ENCODE results near the gene TAF1.
"Not testable (repeated sequence)": the region's sequence is repeated elsewhere in the genome, so short reads cannot be mapped to it uniquely, and the experiment has no call there.

TAF1 gene

GRCh38 chrX:71502080-71502479 is 135.9 kb downstream of the TAF1 start:
- H3K9me3 ChIP-seq (ENCODE audit: control insufficient read depth, insufficient read depth, low read length); H3K4me1 ChIP-seq (ENCODE audit: insufficient read depth, low read length); H3K36me3 ChIP-seq (ENCODE audit: insufficient read depth, low read length); H3K9ac ChIP-seq (ENCODE audit: low read depth, low read length): not testable (repeated sequence)

- Histone ChIP-seq H3K9ac (ENCODE audit: low read depth, low read length) (no peak overlapping the region), H3K36me3 (ENCODE audit: insufficient read depth, low read length) (no peaks in the 10 kb centered on the region; the same call in 1 of the 2 replicates), H3K4me1 (ENCODE audit: insufficient read depth, low read length) (no peaks in the 10 kb centered on the region), H3K9me3 (ENCODE audit: control insufficient read depth, insufficient read depth, low read length) (no peaks in the 10 kb centered on the region; the same call in 1 of the 2 replicates)
These were observed 138.2 kb downstream of the TAF1 start for GRCh38 chrX:71504346-71504745.

GRCh38 chrX:71509289-71509688 is 143.1 kb downstream of the TAF1 start:
- Histone ChIP-seq H3K9me3 (ENCODE audit: control insufficient read depth, insufficient read depth, low read length) (no peaks in the 10 kb centered on the region), H3K4me1 (ENCODE audit: insufficient read depth, low read length) (no peaks in the 10 kb centered on the region), H3K9ac (ENCODE audit: low read depth, low read length) (no peak overlapping the region), H3K36me3 (ENCODE audit: insufficient read depth, low read length) (no peaks in the 10 kb centered on the region; the same call in 1 of the 2 replicates)

GRCh38 chrX:71510161-71510560 is 144.0 kb downstream of the TAF1 start:
- Histone ChIP-seq H3K4me1 (ENCODE audit: insufficient read depth, low read length) (peaks cover 7% of the 10 kb centered on the region; the same call in 1 of the 2 replicates), H3K36me3 (ENCODE audit: insufficient read depth, low read length) (no peaks in the 10 kb centered on the region; the same call in 1 of the 2 replicates), H3K9me3 (ENCODE audit: control insufficient read depth, insufficient read depth, low read length) (no peaks in the 10 kb centered on the region), H3K9ac (ENCODE audit: low read depth, low read length) (no peak overlapping the region)

- H3K4me1 ChIP-seq (ENCODE audit: insufficient read depth, low read length); H3K36me3 ChIP-seq (ENCODE audit: insufficient read depth, low read length); H3K9ac ChIP-seq (ENCODE audit: low read depth, low read length); H3K9me3 ChIP-seq (ENCODE audit: control insufficient read depth, insufficient read depth, low read length): not testable (repeated sequence)
These were observed 147.6 kb downstream of the TAF1 start for GRCh38 chrX:71513731-71514130.

GRCh38 chrX:71514367-71515037 is 148.3 kb downstream of the TAF1 start:
- no peaks in the 10 kb centered on the region for H3K36me3 ChIP-seq (ENCODE audit: insufficient read depth, low read length)

GRCh38 chrX:71515038-71515396 is 148.9 kb downstream of the TAF1 start:
- no peaks in the 10 kb centered on the region for H3K9me3 ChIP-seq (ENCODE audit: control insufficient read depth, insufficient read depth, low read length)
- no peaks in the 10 kb centered on the region for H3K36me3 ChIP-seq (ENCODE audit: insufficient read depth, low read length)
- H3K4me1 ChIP-seq (ENCODE audit: insufficient read depth, low read length): peaks cover 7% of the 10 kb centered on the region; the same call in 1 of the 2 replicates
- no peak overlapping the region for H3K9ac ChIP-seq (ENCODE audit: low read depth, low read length)

More at GRCh38 chrX:71514367-71515037, 148.3 kb downstream of the TAF1 start:
- Histone ChIP-seq H3K4me1 (ENCODE audit: insufficient read depth, low read length) (peaks cover 7% of the 10 kb centered on the region; the same call in 1 of the 2 replicates), H3K9ac (ENCODE audit: low read depth, low read length) (no peak overlapping the region), H3K9me3 (ENCODE audit: control insufficient read depth, insufficient read depth, low read length) (no peaks in the 10 kb centered on the region)
